ENCODE data around the gene CXCL8. TPM values are rescaled to one million over a fixed set of nuclear protein-coding genes. Genes with fewer than 3 reads are reported as not detected.
"Not testable (repeated sequence)": the region's sequence is repeated elsewhere in the genome, so short reads cannot be mapped to it uniquely, and the experiment has no call there.

CXCL8 gene
- total RNA-seq, 1 donor from 2014 or later = 3.3 TPM

DNA sequence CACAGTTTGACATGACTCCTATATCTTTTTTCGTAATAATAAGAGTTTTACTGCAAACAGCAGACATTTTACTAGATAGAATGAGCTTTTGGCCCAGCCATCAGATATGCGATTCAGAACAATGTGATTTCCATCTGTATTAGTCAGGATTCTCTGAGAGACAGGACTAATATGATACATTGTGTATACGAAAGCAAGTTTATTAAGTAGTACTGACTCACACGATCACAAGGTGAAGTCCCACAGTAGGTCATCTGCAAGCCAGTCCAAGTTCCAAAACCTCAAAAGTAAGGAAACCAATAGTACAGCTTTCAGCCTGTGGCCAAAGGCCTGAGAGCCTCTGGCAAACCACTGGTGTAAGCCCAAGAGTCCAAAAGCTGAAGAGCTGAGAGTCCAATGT is 24.1 kb downstream of the CXCL8 start:
- Mint-ChIP-seq H3K9me3 (no peaks in the 10 kb centered on the region), H3K4me1 (ENCODE audit: unreplicated experiment) (no peaks in the 10 kb centered on the region), H3K36me3 (no peaks in the 10 kb centered on the region), H3K27me3 (no peaks in the 10 kb centered on the region), H3K27ac (no peak overlapping the region), H3K4me3 (no peak overlapping the region)
- no peak for DNase-seq (ENCODE audit: extremely low spot score, unreplicated experiment)
- TF ChIP-seq CTCF (conservative IDR thresholded peaks at IDR 0.05) = no peak

DNA sequence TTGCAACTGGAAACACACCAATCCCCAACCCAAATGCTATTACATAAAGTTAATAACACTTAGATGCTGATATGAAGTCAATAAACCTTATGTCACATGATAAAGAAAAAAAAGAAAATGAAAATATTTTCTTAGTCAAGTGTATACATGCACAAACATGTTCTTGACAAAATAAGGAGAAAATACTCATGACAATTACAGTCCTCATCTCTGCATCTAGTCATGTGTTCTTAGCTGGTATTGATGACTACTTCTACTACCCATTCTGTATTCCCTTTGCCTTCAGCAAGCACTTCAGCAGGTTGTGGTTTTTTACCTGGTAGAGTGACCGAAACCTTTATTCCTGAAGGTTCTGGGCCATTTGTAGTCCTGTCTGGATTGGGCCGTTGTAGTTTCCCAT is 24.9 kb downstream of the CXCL8 start:
- Mint-ChIP-seq H3K27ac (no peak overlapping the region), H3K9me3 (no peaks in the 10 kb centered on the region), H3K4me1 (ENCODE audit: unreplicated experiment) (no peaks in the 10 kb centered on the region), H3K4me3 (no peak overlapping the region), H3K36me3 (no peaks in the 10 kb centered on the region), H3K27me3 (no peaks in the 10 kb centered on the region)
- TF ChIP-seq CTCF (conservative IDR thresholded peaks at IDR 0.05) = no peak
- DNase-seq (ENCODE audit: extremely low spot score, unreplicated experiment) = no peak

- H3K27me3 Mint-ChIP-seq = no peaks in the 10 kb centered on the region
These were observed 30.5 kb downstream of the CXCL8 start for GRCh38 chr4:73770917-73771316.

GRCh38 chr4:73772363-73772762 is 32.0 kb downstream of the CXCL8 start:
- Mint-ChIP-seq H3K36me3 (no peaks in the 10 kb centered on the region), H3K9me3 (no peaks in the 10 kb centered on the region), H3K4me3 (no peak overlapping the region), H3K27ac (no peak overlapping the region), H3K4me1 (ENCODE audit: unreplicated experiment) (peaks cover 3% of the 10 kb centered on the region), H3K27me3 (no peaks in the 10 kb centered on the region)
- DNase-seq (ENCODE audit: extremely low spot score, unreplicated experiment) = no peak
- no peak for TF ChIP-seq CTCF (conservative IDR thresholded peaks at IDR 0.05)

More at GRCh38 chr4:73770917-73771316, 30.5 kb downstream of the CXCL8 start:
- no peaks in the 10 kb centered on the region for H3K9me3 Mint-ChIP-seq
- no peak overlapping the region for H3K27ac Mint-ChIP-seq
- TF ChIP-seq CTCF (conservative IDR thresholded peaks at IDR 0.05) = no peak
- no peak overlapping the region for H3K4me3 Mint-ChIP-seq
- no peaks in the 10 kb centered on the region for H3K4me1 Mint-ChIP-seq (ENCODE audit: unreplicated experiment)
- no peaks in the 10 kb centered on the region for H3K36me3 Mint-ChIP-seq
- no peak for DNase-seq (ENCODE audit: extremely low spot score, unreplicated experiment)

DNA sequence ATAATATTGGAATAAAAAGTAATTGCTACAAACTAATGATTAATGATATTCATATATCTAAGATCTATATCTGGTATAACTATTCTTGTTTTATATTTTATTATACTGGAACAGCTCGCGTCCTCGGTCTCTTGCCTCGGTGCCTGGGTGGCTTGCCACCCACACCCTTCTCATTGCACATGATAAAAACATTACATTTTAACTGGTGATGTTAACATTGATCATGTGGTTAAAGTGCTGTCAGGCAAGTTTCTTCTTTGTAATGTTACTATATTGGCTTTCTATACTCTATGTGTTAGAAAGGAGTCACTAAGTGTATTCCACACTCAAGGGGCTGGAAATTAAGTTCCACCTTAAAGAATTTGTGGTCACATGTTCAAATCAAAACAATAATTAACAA is 34.0 kb downstream of the CXCL8 start:
- not testable (repeated sequence) for H3K27me3 Mint-ChIP-seq; H3K9me3 Mint-ChIP-seq; H3K27ac Mint-ChIP-seq; H3K4me1 Mint-ChIP-seq (ENCODE audit: unreplicated experiment); DNase-seq (ENCODE audit: extremely low spot score, unreplicated experiment); H3K4me3 Mint-ChIP-seq; H3K36me3 Mint-ChIP-seq

- H3K4me3 Mint-ChIP-seq = no peak overlapping the region
- H3K4me1 Mint-ChIP-seq (ENCODE audit: unreplicated experiment) = peaks cover 3% of the 10 kb centered on the region
- H3K27ac Mint-ChIP-seq = no peak overlapping the region
- H3K9me3 Mint-ChIP-seq = no peaks in the 10 kb centered on the region
- no peak for TF ChIP-seq CTCF (conservative IDR thresholded peaks at IDR 0.05)
- H3K27me3 Mint-ChIP-seq = no peaks in the 10 kb centered on the region
- DNase-seq (ENCODE audit: extremely low spot score, unreplicated experiment) = no peak
- H3K36me3 Mint-ChIP-seq = no peaks in the 10 kb centered on the region
These were observed 36.0 kb downstream of the CXCL8 start for GRCh38 chr4:73776321-73776729.
